Epithelial cell of esophagus (primary cell): ENCODE measurements around the gene PRCC.
"Not testable (repeated sequence)": the region's sequence is repeated elsewhere in the genome, so short reads cannot be mapped to it uniquely, and the experiment has no call there.

ENCODE experiments used
- DNase-seq: peaks from one replicate; pipeline ENCODE4 v3.0.0; 2010; ENCODE audit warnings: low read depth
- H3K4me3 ChIP-seq: 2 replicates; pipeline ENCODE4 v1.5.1; 2011; ENCODE audit warnings: mild to moderate bottlenecking, low read length, control low read depth
- CTCF ChIP-seq: IDR thresholded peaks from 2 replicates; pipeline ENCODE4 v1.5.1; 2011; ENCODE audit warnings: low read depth, mild to moderate bottlenecking, low read length, control low read depth, inconsistent platforms; ENCODE audit not compliant: insufficient read depth; ENCODE audit errors: missing control alignments

Gene PRCC

GRCh38 chr1:156754219-156754618, 13.1 kb upstream of the PRCC start:
- DNase-seq, result no peak
- TF ChIP-seq CTCF, result no peak
- no peak overlapping the region for H3K4me3 ChIP-seq

- TF ChIP-seq CTCF, result no peak
- DNase-seq, result no peak
- H3K4me3 ChIP-seq, result no peak overlapping the region
Measured at GRCh38 chr1:156755527-156755950, 11.8 kb upstream of the PRCC start.

- no peak for TF ChIP-seq CTCF
- H3K4me3 ChIP-seq, result no peak overlapping the region
- no peak for DNase-seq
Measured at GRCh38 chr1:156756355-156756754, 11.0 kb upstream of the PRCC start.

- DNase-seq, H3K4me3 ChIP-seq: not testable (repeated sequence)
Measured at GRCh38 chr1:156757572-156758253, 9.6 kb upstream of the PRCC start.

- DNase-seq, result peak; percentile 33
- no peak for TF ChIP-seq CTCF
- H3K4me3 ChIP-seq, result no peak overlapping the region
Measured at GRCh38 chr1:156760092-156760795, 7.1 kb upstream of the PRCC start.

- no peak for TF ChIP-seq CTCF
- H3K4me3 ChIP-seq, result no peak overlapping the region
- no peak for DNase-seq
Measured at GRCh38 chr1:156760796-156761104, 6.6 kb upstream of the PRCC start.

GRCh38 chr1:156765136-156765535, 2.2 kb upstream of the PRCC start:
- not testable (repeated sequence) for H3K4me3 ChIP-seq, DNase-seq

GRCh38 chr1:156765666-156766065, 1.7 kb upstream of the PRCC start:
- peak overlapping the region; percentile 92 for H3K4me3 ChIP-seq
- TF ChIP-seq CTCF, result no peak
- no peak for DNase-seq
